Measurements from ENCODE around the gene IFT122. TPM values are rescaled to one million over a fixed set of nuclear protein-coding genes. Genes with fewer than 3 reads are reported as not detected.
"Not testable (repeated sequence)": the region's sequence is repeated elsewhere in the genome, so short reads cannot be mapped to it uniquely, and the experiment has no call there.

The IFT122 gene
- total and polyA plus RNA-seq, 7 donors: 4.2 to 21.4 (median 15.8) TPM

- Histone ChIP-seq H3K36me3 (no peaks in the 10 kb centered on the region), H3K9me3 (no peaks in the 10 kb centered on the region), H3K4me3 (no peak overlapping the region), H3K4me1 (no peaks in the 10 kb centered on the region), H3K27me3 (no peaks in the 10 kb centered on the region), H3K27ac (no peak overlapping the region)
- TF ChIP-seq EP300 (IDR thresholded peaks at IDR 0.05) (no peak), POLR2AphosphoS5 (IDR thresholded peaks at IDR 0.05) (no peak), POLR2A (IDR thresholded peaks at IDR 0.05) (no peak), CTCF (IDR thresholded peaks at IDR 0.05) (no peak)
- 92% methylated on average over 17 of the region's 17 CpGs for WGBS, 2 donors
- intact Hi-C loops (cut with DNase I): no loop called here
- DNase-seq: no peak
Measured at GRCh38 chr3:129410971-129411370, 29.1 kb upstream of the IFT122 start.

GRCh38 chr3:129412542-129413198, 27.4 kb upstream of the IFT122 start:
- TF ChIP-seq POLR2AphosphoS5 (IDR thresholded peaks at IDR 0.05): no peak
- no peak for TF ChIP-seq EP300 (IDR thresholded peaks at IDR 0.05)
- TF ChIP-seq CTCF (IDR thresholded peaks at IDR 0.05): no peak
- TF ChIP-seq POLR2A (IDR thresholded peaks at IDR 0.05): no peak
- Histone ChIP-seq H3K36me3 (no peaks in the 10 kb centered on the region), H3K9me3 (no peaks in the 10 kb centered on the region), H3K4me3 (no peak overlapping the region), H3K27ac (peak overlapping the region in 1 of 4 donors; percentile 25), H3K4me1 (no peaks in the 10 kb centered on the region), H3K27me3 (no peaks in the 10 kb centered on the region)
- intact Hi-C loops (cut with DNase I): no loop called here
- DNase-seq: no peak
- WGBS, 2 donors: 80 to 82% methylated on average over 6 of the region's 6 CpGs

GRCh38 chr3:129413238-129413637, 26.8 kb upstream of the IFT122 start:
- DNase-seq; intact Hi-C loops (cut with DNase I); H3K27me3 ChIP-seq; H3K9me3 ChIP-seq; H3K36me3 ChIP-seq; H3K4me3 ChIP-seq; H3K4me1 ChIP-seq: not testable (repeated sequence)
- peak overlapping the region in 1 of 4 donors; percentile 25 for H3K27ac ChIP-seq
- 49 to 62% methylated on average over 3 of the region's 3 CpGs for WGBS, 2 donors

- Histone ChIP-seq H3K4me1 (no peaks in the 10 kb centered on the region), H3K9me3 (no peaks in the 10 kb centered on the region), H3K27me3 (no peaks in the 10 kb centered on the region), H3K36me3 (no peaks in the 10 kb centered on the region), H3K27ac (no peak overlapping the region), H3K4me3 (no peak overlapping the region)
- TF ChIP-seq CTCF (IDR thresholded peaks at IDR 0.05) (no peak), EP300 (IDR thresholded peaks at IDR 0.05) (no peak), POLR2AphosphoS5 (IDR thresholded peaks at IDR 0.05) (no peak), POLR2A (IDR thresholded peaks at IDR 0.05) (no peak)
- 34 to 70% methylated on average over 4 of the region's 4 CpGs for WGBS, 2 donors
- DNase-seq: no peak
- intact Hi-C loops (cut with DNase I): no loop called here
Measured at GRCh38 chr3:129413687-129414506, 26.1 kb upstream of the IFT122 start.

- DNase-seq: no peak
- intact Hi-C loops (cut with DNase I): no loop called here
- Histone ChIP-seq H3K36me3 (no peaks in the 10 kb centered on the region), H3K4me1 (no peaks in the 10 kb centered on the region), H3K9me3 (no peaks in the 10 kb centered on the region), H3K27me3 (no peaks in the 10 kb centered on the region), H3K27ac (no peak overlapping the region), H3K4me3 (no peak overlapping the region)
- WGBS, 2 donors: 82 to 91% methylated on average over 3 of the region's 3 CpGs
- TF ChIP-seq CTCF (IDR thresholded peaks at IDR 0.05): no peak
- TF ChIP-seq POLR2AphosphoS5 (IDR thresholded peaks at IDR 0.05): no peak
- TF ChIP-seq POLR2A (IDR thresholded peaks at IDR 0.05): no peak
- TF ChIP-seq EP300 (IDR thresholded peaks at IDR 0.05): no peak
Measured at GRCh38 chr3:129415378-129415777, 24.6 kb upstream of the IFT122 start.
